Activated T-cell treated with anti-CD3 and anti-CD28 coated beads, Interleukin-2, amount 50 U/mL, for 4 hours (primary cell): ENCODE results near the gene C2CD2. TPM values are rescaled to one million over a fixed set of nuclear protein-coding genes. Genes with fewer than 3 reads are reported as not detected.

Experiments
- ATAC-seq, 2 donors: fragments of 200-7000 bp; cut with Tn5 transposase; one replicate each; pipeline ENCODE4 v1.10.0; 2021
- DNase-seq: peaks from one replicate; pipeline ENCODE4 v3.0.0-alpha.2; 2020
- H3K27me3 Mint-ChIP-seq: one replicate; pipeline ENCODE4 v1.8.0; 2021; ENCODE audit warnings: low read depth, mixed read lengths
- H3K36me3 Mint-ChIP-seq: one replicate; pipeline ENCODE4 v1.8.0; 2022; ENCODE audit warnings: mixed read lengths; ENCODE audit not compliant: insufficient read depth
- H3K4me1 Mint-ChIP-seq: one replicate; pipeline ENCODE4 v1.8.0; 2021; ENCODE audit warnings: low read depth, mixed read lengths
- H3K4me3 Mint-ChIP-seq: one replicate; pipeline ENCODE4 v1.8.0; 2021; ENCODE audit warnings: mild to moderate bottlenecking, moderate library complexity, mixed read lengths
- H3K9me3 Mint-ChIP-seq: one replicate; pipeline ENCODE4 v1.8.0; 2021; ENCODE audit warnings: mixed read lengths
- total RNA-seq, 3 donors: library from RNA; stranded (reverse); gene quantifications; one replicate each; pipeline ENCODE4 v1.2.1, GENCODE V29; 2021

Gene C2CD2
- total RNA-seq, 3 donors from 2014 or later = 1.6 to 7.4 (median 4.3) TPM

- H3K9me3 Mint-ChIP-seq = no peaks in the 10 kb centered on the region
- H3K36me3 Mint-ChIP-seq = no peaks in the 10 kb centered on the region
- no peak overlapping the region for H3K4me3 Mint-ChIP-seq
- DNase-seq (no peak), ATAC-seq (no peak)
- peaks cover 21% of the 10 kb centered on the region for H3K4me1 Mint-ChIP-seq
- no peaks in the 10 kb centered on the region for H3K27me3 Mint-ChIP-seq
Measured at GRCh38 chr21:41894922-41895557, 58.8 kb downstream of the C2CD2 start.

DNA sequence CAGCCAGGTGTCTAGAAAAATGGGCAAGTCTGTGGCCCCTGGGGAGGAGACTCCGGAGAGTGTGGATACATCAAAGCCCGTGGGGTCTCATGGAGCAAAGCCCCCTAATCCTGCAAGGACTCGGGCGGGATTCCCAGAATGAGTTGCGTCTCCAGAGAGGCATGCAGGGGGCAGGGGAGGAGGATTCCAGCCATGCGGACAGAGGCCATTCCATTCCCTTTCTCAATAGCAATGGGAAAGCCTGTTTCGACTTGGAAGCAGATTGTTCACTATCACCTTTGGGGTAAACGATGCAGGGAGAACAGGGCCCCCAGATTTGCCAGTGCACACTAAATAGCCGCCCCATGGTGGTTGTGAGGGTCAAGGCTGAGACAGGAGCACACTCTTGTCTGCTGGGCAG, 59.3 kb downstream of the C2CD2 start:
- Mint-ChIP-seq H3K4me1 (peaks cover 16% of the 10 kb centered on the region), H3K4me3 (no peak overlapping the region), H3K36me3 (no peaks in the 10 kb centered on the region), H3K9me3 (no peaks in the 10 kb centered on the region), H3K27me3 (no peaks in the 10 kb centered on the region)
- DNase-seq (no peak), ATAC-seq (no peak)

DNA sequence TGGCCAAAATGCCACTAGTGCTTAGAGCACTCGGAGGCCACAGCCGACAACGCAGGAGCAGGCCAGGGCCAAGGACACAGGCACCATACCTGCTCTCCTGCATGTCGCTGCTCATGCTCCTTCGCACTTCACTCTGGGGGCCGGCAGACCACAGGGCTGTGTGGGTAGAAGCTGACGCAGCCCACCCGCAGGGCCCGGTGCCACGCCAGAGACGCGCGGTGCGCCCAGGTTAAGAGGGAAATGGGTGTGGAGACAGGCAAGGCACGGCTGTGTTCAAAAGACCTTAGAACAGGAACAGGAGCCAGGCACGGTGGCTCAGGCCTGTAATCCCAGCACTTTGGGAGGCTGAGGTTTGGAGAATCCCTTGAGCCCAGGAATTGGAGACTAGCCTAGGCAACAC, 61.1 kb downstream of the C2CD2 start:
- Mint-ChIP-seq H3K27me3 (no peaks in the 10 kb centered on the region), H3K4me1 (peaks cover 8% of the 10 kb centered on the region), H3K36me3 (no peaks in the 10 kb centered on the region), H3K4me3 (no peak overlapping the region), H3K9me3 (no peaks in the 10 kb centered on the region)
- ATAC-seq (no peak), DNase-seq (no peak)

DNA sequence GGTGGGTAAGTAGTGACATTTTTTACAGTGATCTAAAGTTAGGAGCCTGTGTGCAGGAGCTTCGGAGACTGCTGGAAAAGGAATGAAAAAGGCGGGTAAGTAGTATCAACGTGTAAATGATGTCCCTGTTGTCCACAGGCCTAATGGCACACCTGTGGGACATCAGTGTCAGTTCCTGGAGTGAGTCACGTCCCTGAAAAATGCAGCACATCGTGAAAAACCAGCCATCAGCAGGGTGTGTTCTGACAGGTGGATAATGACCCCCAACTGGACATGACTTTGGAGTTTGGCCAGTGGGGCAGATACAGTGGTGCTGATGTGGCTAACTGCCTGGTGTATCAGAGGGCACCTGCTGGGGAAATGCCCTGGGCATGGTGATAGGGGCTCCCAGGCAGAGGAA, 62.7 kb downstream of the C2CD2 start:
- Mint-ChIP-seq H3K36me3 (no peaks in the 10 kb centered on the region), H3K27me3 (no peaks in the 10 kb centered on the region), H3K4me3 (no peak overlapping the region), H3K9me3 (no peaks in the 10 kb centered on the region), H3K4me1 (peaks cover 7% of the 10 kb centered on the region)
- no peak for DNase-seq
- ATAC-seq = no peak

DNA sequence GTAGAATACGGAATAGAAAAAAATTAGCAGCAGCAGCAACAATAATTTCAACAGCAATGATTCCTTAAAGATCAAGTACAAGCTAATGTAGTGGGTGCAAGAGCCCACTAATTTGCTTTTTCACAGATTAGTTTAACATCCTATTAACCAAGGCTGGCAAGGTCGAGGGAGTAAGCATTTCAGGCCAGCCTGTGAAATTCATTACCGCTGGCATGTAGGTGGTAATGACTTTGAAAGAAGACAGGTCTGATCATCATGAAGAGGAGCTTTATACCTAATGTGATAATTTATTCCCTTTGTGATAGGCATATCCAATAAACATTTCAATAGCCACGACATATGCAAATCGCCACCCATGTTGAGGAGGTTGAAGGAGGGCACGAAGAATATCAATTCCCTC, 63.5 kb downstream of the C2CD2 start:
- peaks cover 2% of the 10 kb centered on the region for H3K4me1 Mint-ChIP-seq
- H3K4me3 Mint-ChIP-seq = no peak overlapping the region
- H3K27me3 Mint-ChIP-seq = no peaks in the 10 kb centered on the region
- ATAC-seq (no peak), DNase-seq (no peak)
- no peaks in the 10 kb centered on the region for H3K9me3 Mint-ChIP-seq
- no peaks in the 10 kb centered on the region for H3K36me3 Mint-ChIP-seq

GRCh38 chr21:41888749-41889376, 65.0 kb downstream of the C2CD2 start:
- Mint-ChIP-seq H3K36me3 (no peaks in the 10 kb centered on the region), H3K27me3 (no peaks in the 10 kb centered on the region), H3K9me3 (no peaks in the 10 kb centered on the region), H3K4me1 (peaks cover 1% of the 10 kb centered on the region), H3K4me3 (no peak overlapping the region)
- DNase-seq = no peak
- no peak for ATAC-seq

DNA sequence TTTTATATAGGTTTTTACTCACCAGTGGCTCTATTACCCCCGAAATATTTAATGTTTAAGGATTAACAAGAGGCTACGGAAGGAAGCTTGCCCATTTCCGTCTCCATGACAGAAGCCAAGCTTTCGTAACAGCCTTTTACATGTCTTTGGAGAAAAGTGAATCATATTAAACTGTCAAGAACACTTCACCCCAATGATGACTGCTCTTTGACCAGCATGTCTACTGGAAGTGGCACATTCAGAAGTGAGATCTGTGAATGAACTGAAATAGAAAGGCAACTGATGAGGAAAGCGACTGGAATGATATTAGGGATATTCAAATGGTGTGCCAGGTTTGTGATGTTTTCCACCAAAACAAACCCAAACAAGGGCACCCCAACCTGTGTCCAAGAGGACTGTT, 66.2 kb downstream of the C2CD2 start:
- no peak overlapping the region for H3K4me3 Mint-ChIP-seq
- ATAC-seq = no peak
- no peaks in the 10 kb centered on the region for H3K36me3 Mint-ChIP-seq
- peaks cover 1% of the 10 kb centered on the region for H3K4me1 Mint-ChIP-seq
- no peak for DNase-seq
- no peaks in the 10 kb centered on the region for H3K27me3 Mint-ChIP-seq
- no peaks in the 10 kb centered on the region for H3K9me3 Mint-ChIP-seq

DNA sequence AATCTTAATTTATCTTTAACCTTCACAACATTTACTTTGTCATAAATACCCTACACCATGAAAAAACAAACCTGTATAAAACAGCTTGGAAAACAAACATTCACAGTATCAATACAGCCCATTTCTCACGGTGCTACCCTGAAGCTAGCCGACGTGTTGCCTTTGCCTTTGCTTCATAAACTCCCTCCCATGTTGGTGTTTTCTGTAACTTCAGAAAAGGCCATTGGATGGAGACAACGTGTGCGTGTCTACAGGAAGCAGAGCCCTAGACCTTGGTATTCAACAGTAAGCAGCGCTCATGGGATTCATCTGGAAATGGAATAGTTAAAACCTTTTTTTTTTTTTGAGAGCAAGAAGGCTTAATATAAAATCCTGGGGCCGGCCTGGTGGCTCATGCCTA, 67.5 kb downstream of the C2CD2 start:
- Mint-ChIP-seq H3K4me1 (peaks cover 1% of the 10 kb centered on the region), H3K36me3 (no peaks in the 10 kb centered on the region), H3K9me3 (no peaks in the 10 kb centered on the region), H3K4me3 (no peak overlapping the region), H3K27me3 (no peaks in the 10 kb centered on the region)
- ATAC-seq (no peak), DNase-seq (no peak)

DNA sequence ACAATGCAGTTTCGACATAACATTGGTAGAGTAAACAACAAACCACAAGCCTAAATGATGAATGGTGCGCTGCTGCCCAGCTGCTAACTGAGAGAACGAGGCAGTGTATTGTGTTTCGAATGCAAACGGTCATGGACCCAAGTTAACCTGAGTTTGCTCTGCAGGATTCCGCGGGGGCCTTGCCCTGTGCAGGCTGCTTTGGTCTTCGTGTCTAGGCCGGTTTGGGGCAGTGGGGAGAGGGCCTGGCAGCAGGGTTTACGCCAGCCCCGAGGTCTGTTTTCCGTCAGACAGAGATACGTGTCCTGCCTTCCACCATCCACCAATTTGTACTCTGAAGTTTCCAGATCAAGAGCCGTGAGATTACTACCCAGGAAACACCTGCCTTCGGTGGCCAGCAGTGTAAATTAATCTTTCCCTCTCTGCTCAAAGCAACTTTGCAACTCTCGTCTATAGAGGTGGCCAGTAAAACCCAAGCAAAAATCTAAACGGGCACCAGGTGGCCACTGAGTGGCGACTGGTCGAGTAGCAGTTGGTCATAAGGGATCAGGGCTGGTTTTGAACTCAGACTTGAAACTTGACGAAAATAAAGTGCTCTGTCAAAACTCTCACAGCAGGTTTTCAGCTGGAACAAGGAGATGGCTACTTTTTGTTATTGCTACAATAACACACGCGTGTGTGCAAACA, 68.3 kb downstream of the C2CD2 start:
- Mint-ChIP-seq H3K36me3 (no peaks in the 10 kb centered on the region), H3K27me3 (no peaks in the 10 kb centered on the region), H3K9me3 (no peaks in the 10 kb centered on the region), H3K4me1 (peaks cover 1% of the 10 kb centered on the region), H3K4me3 (no peak overlapping the region)
- DNase-seq = no peak
- no peak for ATAC-seq

DNA sequence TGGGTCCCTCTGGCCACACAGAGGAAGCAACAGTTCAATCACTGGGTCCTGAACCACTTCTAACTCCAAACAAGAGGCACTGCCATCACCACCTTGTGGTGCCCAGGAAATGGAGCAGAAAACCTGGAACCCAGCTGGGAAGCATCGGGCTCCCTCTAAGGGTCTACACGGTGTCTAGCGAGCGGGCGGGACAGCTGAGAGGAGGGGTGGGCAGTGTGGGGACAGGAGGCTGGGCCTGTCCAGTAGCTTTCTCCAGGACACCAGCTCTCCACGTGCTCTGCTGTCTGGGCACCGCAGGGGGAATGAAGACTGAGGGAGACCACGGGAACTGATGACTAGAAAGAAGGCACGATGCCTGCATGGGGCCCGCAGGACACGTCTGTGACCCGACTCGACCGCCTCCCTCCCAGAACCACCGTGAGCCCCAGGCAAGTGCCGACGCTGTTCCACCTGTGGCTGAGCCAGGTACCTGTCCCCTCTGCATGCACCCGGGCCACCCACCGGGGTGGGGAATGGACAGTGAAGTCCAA, 69.3 kb downstream of the C2CD2 start:
- Mint-ChIP-seq H3K4me3 (no peak overlapping the region), H3K9me3 (no peaks in the 10 kb centered on the region), H3K36me3 (no peaks in the 10 kb centered on the region), H3K4me1 (peaks cover 1% of the 10 kb centered on the region), H3K27me3 (no peaks in the 10 kb centered on the region)
- no peak for DNase-seq
- no peak for ATAC-seq

- Mint-ChIP-seq H3K9me3 (no peaks in the 10 kb centered on the region), H3K27me3 (no peaks in the 10 kb centered on the region), H3K4me1 (peaks cover 1% of the 10 kb centered on the region), H3K4me3 (no peak overlapping the region), H3K36me3 (no peaks in the 10 kb centered on the region)
- ATAC-seq (no peak), DNase-seq (no peak)
Measured at GRCh38 chr21:41883582-41883981, 70.2 kb downstream of the C2CD2 start.

DNA sequence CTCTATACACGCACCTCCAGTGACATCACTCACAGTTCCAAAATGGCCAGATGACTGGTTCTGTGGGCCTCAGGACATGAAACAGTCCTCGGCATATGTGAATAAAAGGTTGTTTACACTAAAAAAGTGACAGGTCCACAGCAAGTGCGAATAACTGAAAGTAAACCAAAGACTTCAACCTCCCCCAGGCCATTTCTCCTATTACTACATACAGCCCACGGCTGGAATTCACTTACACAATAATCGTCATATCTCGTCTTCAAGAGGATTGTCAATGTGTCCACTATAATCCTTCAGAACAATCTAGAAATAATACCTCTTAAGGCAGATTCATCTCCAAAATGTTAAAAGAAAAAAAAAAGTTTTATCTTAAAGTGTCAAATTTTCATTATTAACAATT, 72.8 kb downstream of the C2CD2 start:
- Mint-ChIP-seq H3K9me3 (no peaks in the 10 kb centered on the region), H3K27me3 (no peaks in the 10 kb centered on the region), H3K4me3 (peak overlapping the region; percentile 9), H3K36me3 (no peaks in the 10 kb centered on the region), H3K4me1 (peaks cover 20% of the 10 kb centered on the region)
- ATAC-seq = no peak
- DNase-seq = no peak

DNA sequence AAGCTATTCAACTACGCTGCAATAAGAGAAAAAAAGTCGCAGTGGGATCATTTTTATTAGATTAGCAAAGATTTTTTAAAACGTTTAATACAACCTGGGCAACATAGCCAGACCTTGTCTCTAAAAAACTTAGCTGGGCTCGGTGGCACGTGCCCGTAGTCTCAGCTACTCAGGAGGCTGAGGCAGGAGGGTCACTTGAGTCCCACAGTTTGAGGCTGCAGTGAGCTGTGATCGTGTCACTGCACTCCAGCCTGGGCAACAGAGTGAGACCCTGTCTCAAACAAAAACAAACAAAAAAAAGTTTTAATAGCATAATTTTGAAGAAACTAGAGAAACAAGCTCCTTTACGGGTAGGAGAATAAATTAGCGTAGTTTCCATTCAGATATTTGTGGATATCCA, 73.7 kb downstream of the C2CD2 start:
- Mint-ChIP-seq H3K27me3 (no peaks in the 10 kb centered on the region), H3K36me3 (no peaks in the 10 kb centered on the region), H3K4me1 (peaks cover 24% of the 10 kb centered on the region), H3K9me3 (no peaks in the 10 kb centered on the region), H3K4me3 (peak overlapping the region; percentile 90)
- DNase-seq (no peak), ATAC-seq (no peak)

GRCh38 chr21:41879190-41879998, 74.4 kb downstream of the C2CD2 start, which contains the start of gene PRDM15:
Gene PRDM15 (minus strand): TSS chr21:41879344. CDS start chr21:41860363, 18,981 bp downstream.
- H3K4me3 Mint-ChIP-seq = peak within 1 kb of the TSS; percentile 90
- DNase-seq (peak; percentile 81), ATAC-seq (peak; percentile 83 to 87)
- no peaks in the 10 kb centered on the region for H3K27me3 Mint-ChIP-seq
- H3K9me3 Mint-ChIP-seq = no peaks in the 10 kb centered on the region
- peaks cover 24% of the 10 kb centered on the region for H3K4me1 Mint-ChIP-seq
- no peaks in the 10 kb centered on the region for H3K36me3 Mint-ChIP-seq
